ENCODE data around the gene RASA3.

DNA sequence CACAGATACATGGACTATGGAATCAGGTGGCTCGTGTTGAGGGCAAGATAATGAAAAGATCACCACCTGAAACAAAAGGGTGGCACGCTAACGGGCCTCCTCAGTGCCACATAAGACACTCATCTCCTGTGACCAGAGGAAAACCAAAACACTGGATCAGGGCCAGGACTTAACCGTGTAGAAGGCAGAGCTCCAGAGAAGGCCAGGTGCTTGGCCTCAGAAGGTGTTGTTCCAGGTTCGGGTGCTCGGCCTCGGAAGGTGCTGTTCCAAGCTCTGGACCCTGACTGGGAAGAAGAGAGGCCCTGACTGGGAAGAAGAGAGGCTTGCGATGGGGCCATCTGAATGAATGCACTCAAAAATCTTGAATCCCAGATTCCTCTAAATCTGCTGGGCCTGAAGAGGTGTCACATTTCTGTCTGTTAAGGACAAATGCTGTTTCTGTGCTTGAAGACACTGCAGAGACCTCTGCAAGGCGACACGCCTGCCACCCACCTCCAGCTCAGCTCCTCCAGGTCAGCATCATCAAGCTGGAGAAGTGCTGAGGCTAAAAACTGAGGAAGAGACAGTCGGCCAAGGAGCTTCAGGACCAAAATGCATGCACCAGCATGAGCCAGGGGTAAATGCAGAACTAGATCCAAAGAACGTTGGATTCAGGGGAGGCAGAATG lies 2.7 kb upstream of the RASA3 start:
- TF ChIP-seq, protein P1, sequence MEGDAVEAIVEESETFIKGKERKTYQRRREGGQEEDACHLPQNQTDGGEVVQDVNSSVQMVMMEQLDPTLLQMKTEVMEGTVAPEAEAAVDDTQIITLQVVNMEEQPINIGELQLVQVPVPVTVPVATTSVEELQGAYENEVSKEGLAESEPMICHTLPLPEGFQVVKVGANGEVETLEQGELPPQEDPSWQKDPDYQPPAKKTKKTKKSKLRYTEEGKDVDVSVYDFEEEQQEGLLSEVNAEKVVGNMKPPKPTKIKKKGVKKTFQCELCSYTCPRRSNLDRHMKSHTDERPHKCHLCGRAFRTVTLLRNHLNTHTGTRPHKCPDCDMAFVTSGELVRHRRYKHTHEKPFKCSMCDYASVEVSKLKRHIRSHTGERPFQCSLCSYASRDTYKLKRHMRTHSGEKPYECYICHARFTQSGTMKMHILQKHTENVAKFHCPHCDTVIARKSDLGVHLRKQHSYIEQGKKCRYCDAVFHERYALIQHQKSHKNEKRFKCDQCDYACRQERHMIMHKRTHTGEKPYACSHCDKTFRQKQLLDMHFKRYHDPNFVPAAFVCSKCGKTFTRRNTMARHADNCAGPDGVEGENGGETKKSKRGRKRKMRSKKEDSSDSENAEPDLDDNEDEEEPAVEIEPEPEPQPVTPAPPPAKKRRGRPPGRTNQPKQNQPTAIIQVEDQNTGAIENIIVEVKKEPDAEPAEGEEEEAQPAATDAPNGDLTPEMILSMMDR (IDR thresholded peaks at IDR 0.05; ENCODE audit: borderline replicate concordance, extremely low read depth, low read length, poor library complexity, severe bottlenecking): no peak
- no peak for TF ChIP-seq EZH2 (IDR thresholded peaks at IDR 0.05; ENCODE audit: borderline replicate concordance, low read depth, low read length, severe bottlenecking)

Measured in DND-41 (cell line).